ENCODE results near the gene PHYKPL.

The PHYKPL gene

DNA sequence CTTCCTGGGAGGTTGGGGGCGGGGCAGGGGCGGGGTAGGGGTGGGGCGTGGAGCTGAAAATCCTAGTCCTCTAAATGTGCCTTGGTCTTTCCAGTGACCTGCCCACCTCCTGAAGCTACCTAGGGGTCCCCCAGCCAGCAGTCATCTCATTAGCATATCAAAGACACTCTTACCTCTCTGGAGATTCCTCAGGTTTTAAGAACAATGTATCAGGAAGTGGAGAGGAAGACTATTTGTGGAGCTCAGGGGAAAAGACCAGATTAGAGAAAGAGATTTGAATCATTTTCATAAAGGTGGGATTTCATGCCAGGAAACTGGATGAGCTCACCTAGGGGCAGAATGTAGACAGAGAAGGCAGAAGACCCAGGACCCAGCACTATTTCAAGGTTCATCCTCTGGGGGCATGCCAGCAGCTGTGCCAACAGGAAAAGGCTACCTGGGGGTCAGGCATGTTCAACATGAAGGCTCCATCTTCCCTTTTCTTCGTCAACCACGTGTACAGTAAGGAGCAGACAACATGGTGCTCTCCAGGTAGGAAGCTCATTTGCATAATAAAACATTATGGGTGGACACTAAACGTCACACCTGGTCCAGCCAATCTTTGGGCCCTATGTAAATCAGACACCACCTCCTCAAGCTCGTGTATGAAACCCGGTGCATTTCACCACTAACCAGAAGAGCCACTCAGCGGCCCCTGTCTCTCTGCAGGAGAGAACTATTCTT lies 52.3 kb downstream of the PHYKPL start:
- no peak for TF ChIP-seq TAF1 (IDR thresholded peaks at IDR 0.05; ENCODE audit: borderline replicate concordance, insufficient read depth, low read length)
- TF ChIP-seq REST (IDR thresholded peaks at IDR 0.05; ENCODE audit: insufficient read depth in 1 of 2, low read depth in 2 of 2, low read length in 2 of 2): no peak
- no peak for TF ChIP-seq POLR2AphosphoS5 (IDR thresholded peaks at IDR 0.05; ENCODE audit: low read depth, low read length)
- no peak for TF ChIP-seq SIN3A (IDR thresholded peaks at IDR 0.05; ENCODE audit: borderline replicate concordance, insufficient read depth, low read length)
- TF ChIP-seq FOXP2 (optimal IDR thresholded peaks at IDR 0.05; ENCODE audit: borderline replicate concordance, extremely low read depth, extremely low read length, insufficient read depth): no peak

DNA sequence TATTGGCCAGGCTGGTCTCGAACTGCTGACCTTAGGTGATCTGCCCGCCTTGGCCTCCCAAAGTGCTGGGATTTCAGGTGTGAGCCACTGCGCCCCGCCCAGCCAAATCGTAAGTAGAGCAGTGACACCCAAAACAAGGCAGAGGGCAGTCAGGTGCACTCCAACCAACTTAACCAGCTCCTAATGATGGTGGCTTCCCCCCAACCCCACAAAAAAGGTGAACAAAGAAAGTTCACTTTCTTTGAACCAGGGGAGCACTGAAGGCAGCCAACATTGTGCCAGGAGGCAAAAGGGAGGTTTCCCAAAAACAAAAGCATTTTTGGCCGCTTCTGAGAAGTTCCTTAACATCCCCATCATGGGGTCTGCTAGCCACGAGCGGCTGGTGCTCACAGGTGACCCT lies 55.0 kb downstream of the PHYKPL start:
- TF ChIP-seq POLR2AphosphoS5 (IDR thresholded peaks at IDR 0.05; ENCODE audit: low read depth, low read length): no peak
- no peak for TF ChIP-seq FOXP2 (optimal IDR thresholded peaks at IDR 0.05; ENCODE audit: borderline replicate concordance, extremely low read depth, extremely low read length, insufficient read depth)
- TF ChIP-seq TAF1 (IDR thresholded peaks at IDR 0.05; ENCODE audit: borderline replicate concordance, insufficient read depth, low read length): no peak
- TF ChIP-seq REST (IDR thresholded peaks at IDR 0.05; ENCODE audit: insufficient read depth in 1 of 2, low read depth in 2 of 2, low read length in 2 of 2): no peak

DNA sequence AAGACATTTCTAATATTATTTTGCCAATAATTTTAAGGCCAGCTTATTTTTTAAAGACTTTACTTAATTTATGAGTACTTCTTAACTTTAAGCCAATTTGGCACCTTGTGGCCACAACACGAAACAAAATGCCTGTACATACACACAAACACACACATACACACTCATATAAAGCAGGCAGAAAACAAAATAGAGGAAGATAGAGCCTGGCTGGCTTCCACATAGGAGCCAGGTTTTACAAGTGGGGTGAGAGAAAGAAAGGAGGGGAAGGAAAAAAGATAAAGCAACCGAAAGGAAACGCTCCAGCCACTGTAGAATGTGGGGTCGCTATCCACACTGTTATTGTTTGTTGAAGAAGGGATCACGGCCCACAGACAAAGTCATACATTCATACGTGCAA lies 55.8 kb downstream of the PHYKPL start:
- TF ChIP-seq FOXP2 (optimal IDR thresholded peaks at IDR 0.05; ENCODE audit: borderline replicate concordance, extremely low read depth, extremely low read length, insufficient read depth): no peak
- no peak for TF ChIP-seq SIN3A (IDR thresholded peaks at IDR 0.05; ENCODE audit: borderline replicate concordance, insufficient read depth, low read length)
- TF ChIP-seq TAF1 (IDR thresholded peaks at IDR 0.05; ENCODE audit: borderline replicate concordance, insufficient read depth, low read length): no peak
- TF ChIP-seq POLR2AphosphoS5 (IDR thresholded peaks at IDR 0.05; ENCODE audit: low read depth, low read length): no peak
- no peak for TF ChIP-seq REST (IDR thresholded peaks at IDR 0.05; ENCODE audit: insufficient read depth in 1 of 2, low read depth in 2 of 2, low read length in 2 of 2)

- TF ChIP-seq FOXP2 (optimal IDR thresholded peaks at IDR 0.05; ENCODE audit: borderline replicate concordance, extremely low read depth, extremely low read length, insufficient read depth): no peak
- TF ChIP-seq REST (IDR thresholded peaks at IDR 0.05; ENCODE audit: insufficient read depth in 1 of 2, low read depth in 2 of 2, low read length in 2 of 2): no peak
- TF ChIP-seq POLR2AphosphoS5 (IDR thresholded peaks at IDR 0.05; ENCODE audit: low read depth, low read length): no peak
- no peak for TF ChIP-seq TAF1 (IDR thresholded peaks at IDR 0.05; ENCODE audit: borderline replicate concordance, insufficient read depth, low read length)
- TF ChIP-seq SIN3A (IDR thresholded peaks at IDR 0.05; ENCODE audit: borderline replicate concordance, insufficient read depth, low read length): no peak
These were observed 58.1 kb downstream of the PHYKPL start for GRCh38 chr5:178174456-178174855.

Measured in PFSK-1 (cell line).